Breast epithelium (tissue), 4 donors: ENCODE results near the gene CD7. TPM values are rescaled to one million over a fixed set of nuclear protein-coding genes. Genes with fewer than 3 reads are reported as not detected.

Experiments
- DNase-seq, 2 donors: peaks; one replicate each; pipeline ENCODE4 v3.0.0-alpha.2; 2019; ENCODE audit warnings: low spot score in 2 of 2
- H3K27ac ChIP-seq, 2 donors: fragments of 200-600 bp; sonication (generic) in 1 of 2; one replicate each; pipeline ENCODE4 v1.5.1; 2016 to 2019; ENCODE audit warnings: mild to moderate bottlenecking in 1 of 2
- H3K27me3 ChIP-seq, 2 donors: fragments of 200-600 bp; sonication (generic) in 1 of 2; one replicate each; pipeline versions ENCODE4 v1.5.1 to v1.6.0; 2017 to 2019; ENCODE audit warnings: control low read depth in 1 of 2, mild to moderate bottlenecking in 1 of 2
- H3K36me3 ChIP-seq: fragments of 200-600 bp; one replicate; pipeline ENCODE4 v1.5.1; 2019
- H3K4me1 ChIP-seq, 2 donors: fragments of 200-600 bp; sonication (generic); one replicate each; pipeline ENCODE4 v1.5.1; 2016 to 2019; ENCODE audit warnings: control low read depth in 1 of 2
- H3K4me3 ChIP-seq, 3 donors: fragments of 200-600 bp; sonication (generic); 1 replicate in 2 of 3; 2 replicates in 1 of 3; pipeline ENCODE4 v1.5.1; 2016 to 2019; ENCODE audit warnings: mild to moderate bottlenecking in 3 of 3, moderate library complexity in 2 of 3
- H3K9me3 ChIP-seq, 2 donors: fragments of 200-600 bp; sonication (generic) in 1 of 2; one replicate each; pipeline ENCODE4 v1.5.1; 2016 to 2019; ENCODE audit warnings: control low read depth in 1 of 2
- CTCF ChIP-seq, 3 donors: fragments of 450-650 bp; IDR thresholded peaks; one replicate each; pipeline ENCODE4 v1.5.1; 2016 to 2017; ENCODE audit warnings: antibody characterized with exemption in 3 of 3, mild to moderate bottlenecking in 3 of 3, moderate library complexity in 3 of 3
- POLR2A ChIP-seq: fragments of 450-650 bp; IDR thresholded peaks from one replicate; pipeline ENCODE4 v1.6.1; 2016; ENCODE audit warnings: antibody characterized with exemption, mild to moderate bottlenecking, moderate library complexity
- POLR2AphosphoS5 ChIP-seq, 3 donors: sonication (generic); formaldehyde crosslinking; IDR thresholded peaks; one replicate each; pipeline ENCODE4 v1.6.1; 2017; ENCODE audit warnings: antibody characterized with exemption in 3 of 3
- intact Hi-C: fragments of 100-400 bp; cut with DNase I; formaldehyde crosslinking; loops from one replicate; pipeline ENCODE4 v1.15.1; 2023; ENCODE audit warnings: low total_unique reads
- total RNA-seq, 3 donors: library from RNA; depleted of rRNA; stranded (reverse); fragments of >200 nt; gene quantifications; one replicate each; pipeline ENCODE4 v1.1.0, GENCODE V29; 2016

The CD7 gene
- total RNA-seq, 3 donors from 2014 or later: 1.3 to 1.8 TPM; not detected in 1

- DNase-seq: no peak
- TF ChIP-seq POLR2AphosphoS5 (IDR thresholded peaks at IDR 0.05) (no peak), CTCF (IDR thresholded peaks at IDR 0.05) (no peak), POLR2A (no peak)
- Histone ChIP-seq H3K9me3 (no peaks in the 10 kb centered on the region), H3K36me3 (no peaks in the 10 kb centered on the region), H3K27me3 (no peaks in the 10 kb centered on the region), H3K27ac (no peak overlapping the region), H3K4me3 (no peak overlapping the region), H3K4me1 (peaks cover 5 to 12% of the 10 kb centered on the region in 2 donors)
- intact Hi-C loops: no loop called here
Measured at GRCh38 chr17:82281076-82281475, 36.3 kb downstream of the CD7 start.

GRCh38 chr17:82280537-82280936 is 36.9 kb downstream of the CD7 start:
- H3K27me3 ChIP-seq: no peaks in the 10 kb centered on the region
- peaks cover 5 to 9% of the 10 kb centered on the region in 2 donors for H3K4me1 ChIP-seq
- no peaks in the 10 kb centered on the region for H3K36me3 ChIP-seq
- no peak overlapping the region for H3K4me3 ChIP-seq
- intact Hi-C loops: no loop called here
- TF ChIP-seq POLR2A: no peak
- TF ChIP-seq POLR2AphosphoS5 (IDR thresholded peaks at IDR 0.05): no peak
- no peak for TF ChIP-seq CTCF (IDR thresholded peaks at IDR 0.05)
- no peak overlapping the region for H3K27ac ChIP-seq
- DNase-seq: no peak
- no peaks in the 10 kb centered on the region for H3K9me3 ChIP-seq

DNA sequence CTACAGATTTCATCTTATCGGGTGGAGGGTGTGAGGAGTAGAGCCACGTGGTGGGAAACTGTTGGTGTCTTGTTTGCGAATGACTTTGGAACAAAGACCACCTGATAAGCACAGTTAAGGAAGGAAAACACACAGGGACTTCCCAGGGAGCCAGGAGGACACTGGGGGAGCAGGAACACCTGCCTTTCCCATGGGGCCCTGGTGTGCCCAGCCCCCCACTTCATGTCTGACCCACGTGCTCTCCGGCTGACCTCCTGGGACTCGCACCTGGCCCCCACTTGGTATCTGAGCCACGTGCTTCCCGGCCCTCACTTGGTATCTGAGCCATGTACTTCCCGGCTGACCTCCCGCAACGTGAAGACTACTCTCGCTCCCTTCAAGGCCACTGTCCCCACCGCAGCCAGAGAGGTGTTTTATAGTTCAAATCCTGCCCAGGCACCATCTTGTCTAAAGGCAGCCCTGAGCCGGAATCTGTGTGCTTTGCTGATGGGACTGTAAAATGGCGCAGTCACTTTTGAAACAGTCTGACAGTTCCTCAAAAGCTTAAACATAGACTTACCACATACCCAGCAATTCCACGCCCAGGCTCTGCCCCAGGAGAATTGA is 38.5 kb downstream of the CD7 start:
- intact Hi-C loops: no loop called here
- TF ChIP-seq CTCF (IDR thresholded peaks at IDR 0.05): no peak
- TF ChIP-seq POLR2AphosphoS5 (IDR thresholded peaks at IDR 0.05): no peak
- TF ChIP-seq POLR2A: no peak
- no peaks in the 10 kb centered on the region for H3K9me3 ChIP-seq
- H3K27me3 ChIP-seq: no peaks in the 10 kb centered on the region
- H3K4me1 ChIP-seq: peaks cover 11 to 15% of the 10 kb centered on the region in 2 donors
- no peak overlapping the region for H3K27ac ChIP-seq
- DNase-seq: no peak
- no peak overlapping the region for H3K4me3 ChIP-seq
- no peaks in the 10 kb centered on the region for H3K36me3 ChIP-seq

DNA sequence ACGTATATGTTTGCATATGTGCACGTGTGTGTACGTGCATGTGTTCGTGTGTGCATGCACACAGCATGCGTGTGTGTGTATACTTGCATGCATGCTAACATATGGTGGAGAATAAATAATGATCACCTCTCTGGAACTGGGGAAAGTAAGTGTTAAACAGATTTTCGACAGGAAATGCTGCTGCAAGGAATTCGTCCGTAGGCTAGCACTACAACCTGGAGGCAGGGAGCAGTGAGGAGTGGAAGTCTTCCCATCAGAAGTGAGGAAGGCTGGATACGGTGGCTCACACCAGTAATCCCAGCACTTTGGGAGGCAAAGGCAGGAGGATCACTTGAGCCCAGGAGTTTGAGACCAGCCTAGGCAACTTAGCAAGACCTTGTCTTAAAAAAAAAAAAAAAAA is 39.1 kb downstream of the CD7 start:
- no peak for DNase-seq
- Histone ChIP-seq H3K9me3 (no peaks in the 10 kb centered on the region), H3K27ac (no peak overlapping the region), H3K27me3 (no peaks in the 10 kb centered on the region), H3K36me3 (no peaks in the 10 kb centered on the region), H3K4me1 (peaks cover 12 to 15% of the 10 kb centered on the region in 2 donors), H3K4me3 (no peak overlapping the region)
- TF ChIP-seq POLR2A: no peak
- no peak for TF ChIP-seq CTCF (IDR thresholded peaks at IDR 0.05)
- no peak for TF ChIP-seq POLR2AphosphoS5 (IDR thresholded peaks at IDR 0.05)
- intact Hi-C loops: no loop called here

DNA sequence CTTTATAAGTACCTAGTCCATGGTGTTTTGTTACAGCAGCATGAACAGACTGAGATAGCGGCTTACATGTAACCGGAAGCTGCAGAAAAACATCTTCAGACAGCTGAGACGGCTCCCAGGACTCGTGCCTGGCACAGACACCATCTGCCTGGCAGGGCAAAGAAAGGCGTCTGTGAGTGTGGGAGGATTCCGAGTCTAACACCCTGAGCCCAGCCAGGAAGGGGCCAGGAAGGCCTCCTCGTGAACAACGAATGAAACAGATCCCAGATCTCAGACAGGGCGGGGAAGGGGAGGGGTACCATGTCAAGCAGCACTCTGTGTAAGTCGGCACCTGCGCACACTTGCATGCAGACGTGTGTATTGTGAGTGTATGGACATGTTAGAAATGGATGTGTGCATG is 39.6 kb downstream of the CD7 start:
- intact Hi-C loops: no loop called here

More for the DNA sequence above, 39.6 kb downstream of the CD7 start:
- no peak overlapping the region for H3K4me3 ChIP-seq
- H3K36me3 ChIP-seq: no peaks in the 10 kb centered on the region
- TF ChIP-seq CTCF (IDR thresholded peaks at IDR 0.05): no peak
- no peak for TF ChIP-seq POLR2A
- no peak for TF ChIP-seq POLR2AphosphoS5 (IDR thresholded peaks at IDR 0.05)
- no peaks in the 10 kb centered on the region for H3K27me3 ChIP-seq
- H3K9me3 ChIP-seq: no peaks in the 10 kb centered on the region
- no peak for DNase-seq
- no peak overlapping the region for H3K27ac ChIP-seq
- H3K4me1 ChIP-seq: peaks cover 11 to 12% of the 10 kb centered on the region in 2 donors
